GM18511 (cell line): Measurements from ENCODE around the gene GNPTG.

Experiments
- ATAC-seq: cut with Tn5 transposase; IDR thresholded peaks from one replicate; pipeline ENCODE4 v1.9.1; 2021; ENCODE audit warnings: mild to moderate bottlenecking, moderate library complexity; ENCODE audit not compliant: unreplicated experiment

GNPTG gene

DNA sequence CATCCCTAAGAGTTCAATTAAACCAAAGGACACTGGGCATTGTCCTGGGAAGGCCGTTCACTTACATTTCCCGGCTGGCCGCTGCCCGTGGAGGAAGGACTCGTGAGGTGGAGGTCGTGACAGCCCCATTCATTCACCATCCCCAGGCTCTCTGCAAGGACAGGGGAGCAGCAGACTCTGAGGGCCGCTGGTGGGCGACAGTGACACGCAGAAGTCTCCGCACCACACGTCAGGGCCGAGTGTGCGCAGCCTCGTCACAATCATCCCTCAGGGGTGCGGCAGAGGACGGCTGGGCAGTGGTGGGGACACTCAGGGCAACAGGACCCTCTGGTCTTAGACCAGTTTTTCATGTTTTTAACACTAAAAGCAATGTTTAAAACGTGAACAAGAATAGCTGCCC lies 41.1 kb downstream of the GNPTG start:
- no peak for ATAC-seq

DNA sequence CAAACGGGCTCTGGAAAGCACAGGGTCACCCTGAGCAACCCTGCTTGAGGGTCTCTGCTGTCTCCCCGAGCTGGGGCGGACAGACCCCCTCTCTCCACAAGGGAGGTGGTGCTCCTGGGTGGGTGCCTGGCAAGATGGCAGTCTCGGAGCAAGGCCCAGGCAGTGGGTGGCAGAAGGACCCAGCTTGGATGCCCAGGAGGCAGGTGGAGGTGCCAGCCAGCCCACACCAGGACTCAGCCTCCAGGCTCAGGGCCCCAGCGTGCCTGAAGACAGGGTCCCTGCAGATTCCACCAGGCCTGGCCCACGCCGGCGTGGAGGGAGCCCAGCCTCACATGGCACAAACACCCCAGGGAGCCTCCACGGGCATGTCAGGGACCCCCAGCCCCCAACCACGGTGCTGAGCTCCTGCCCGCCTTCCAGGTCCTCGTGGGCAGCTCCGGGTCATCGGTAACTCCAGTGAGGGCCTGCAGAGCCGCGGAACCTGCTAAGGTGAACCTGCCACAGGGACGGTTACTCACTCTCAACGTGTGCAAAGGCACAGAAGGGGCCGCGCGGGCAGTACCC lies 42.0 kb downstream of the GNPTG start:
- ATAC-seq: no peak

DNA sequence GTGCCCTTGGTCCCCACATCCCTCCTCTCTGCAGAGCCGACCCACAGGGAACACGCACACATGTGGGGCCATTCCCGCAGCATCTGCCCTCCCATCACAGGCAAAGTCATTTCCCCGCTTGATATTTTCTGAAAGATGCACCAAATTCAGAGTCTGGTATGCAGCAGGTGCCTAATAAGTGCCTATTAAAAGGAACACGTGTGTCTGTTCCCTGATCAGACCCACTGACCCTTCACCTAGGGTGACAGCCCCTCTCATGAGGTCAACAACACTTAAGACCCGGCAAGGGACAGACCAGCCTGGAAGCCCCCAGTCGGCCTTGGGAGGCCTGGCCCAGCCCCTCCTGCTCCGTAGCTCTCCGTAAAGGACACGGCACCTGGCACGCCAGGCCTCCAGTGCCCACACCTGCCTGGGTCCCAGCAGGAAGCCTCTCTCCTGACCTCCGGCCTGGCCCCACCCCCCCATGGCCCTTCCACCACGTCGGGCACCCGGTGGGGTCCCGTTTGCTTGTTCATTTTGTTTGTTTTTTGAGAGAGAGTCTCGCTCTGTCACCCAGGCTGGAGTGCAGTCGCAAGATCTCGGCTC lies 42.7 kb downstream of the GNPTG start:
- ATAC-seq: no peak

DNA sequence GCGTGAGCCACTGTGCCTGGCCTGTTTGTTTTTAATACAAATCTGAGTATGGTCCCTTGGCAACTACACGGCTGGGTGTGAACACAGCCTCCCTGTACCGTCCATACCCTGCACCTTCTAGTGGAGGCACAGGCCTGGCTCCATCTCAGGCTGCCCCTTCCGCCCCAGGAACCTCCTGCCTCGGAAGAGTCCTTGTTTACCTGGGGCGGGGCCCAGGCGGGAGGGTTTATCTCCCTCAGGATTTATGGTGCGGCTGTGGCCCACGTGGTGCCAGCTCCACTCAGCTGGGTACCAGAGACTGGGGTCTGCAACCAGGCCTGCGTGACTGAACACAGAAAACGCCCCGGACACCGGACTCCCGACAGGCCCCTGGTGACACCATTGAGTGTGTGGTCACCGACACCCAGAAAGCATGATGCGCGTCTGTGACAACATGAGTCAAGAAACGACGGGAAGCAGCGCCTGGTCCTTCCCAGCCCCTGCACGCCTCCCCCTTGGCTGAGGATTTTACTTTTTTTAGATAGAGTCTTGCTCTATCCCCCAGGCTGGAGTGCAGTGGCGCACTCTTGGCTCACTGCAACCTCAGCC lies 43.8 kb downstream of the GNPTG start:
- ATAC-seq: no peak

DNA sequence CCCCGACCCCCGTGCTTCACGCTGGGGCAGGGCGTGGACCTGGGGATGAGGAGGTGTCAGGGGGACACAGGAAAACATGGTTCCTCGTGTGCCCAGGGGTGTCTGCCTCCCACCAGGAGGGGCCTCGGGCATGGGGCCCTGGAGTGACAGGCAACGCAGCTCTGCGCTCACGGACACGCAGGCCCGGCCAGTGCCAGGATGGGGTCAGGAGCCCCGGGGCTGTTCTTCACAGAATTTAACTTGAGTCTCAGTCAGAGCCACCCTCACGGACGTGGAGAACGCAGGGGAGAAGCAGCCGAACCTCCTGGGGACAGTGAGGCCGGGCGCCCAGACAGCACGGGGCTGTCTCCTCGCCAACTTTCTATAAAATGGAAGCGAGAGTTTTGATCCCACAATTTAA lies 46.0 kb downstream of the GNPTG start:
- ATAC-seq: no peak

DNA sequence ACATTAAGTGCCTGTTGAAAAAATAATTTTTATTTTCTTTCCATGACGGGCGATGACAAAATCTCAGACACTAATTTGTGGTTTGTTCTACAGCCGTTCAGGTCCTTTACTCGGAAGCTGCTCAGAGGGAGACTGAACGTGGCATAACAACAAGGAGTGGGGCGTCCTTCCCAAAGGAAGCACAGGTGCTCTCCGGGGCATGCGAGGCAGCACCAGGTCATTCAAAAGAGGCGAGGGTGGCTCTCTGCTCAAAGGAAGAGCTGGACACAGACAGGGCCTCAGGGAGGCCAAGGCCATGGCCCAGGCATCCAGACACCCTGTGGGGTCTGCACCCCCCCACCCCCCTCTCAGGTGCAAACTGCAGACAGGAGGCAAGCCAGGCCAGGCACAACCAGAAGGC lies 46.6 kb downstream of the GNPTG start:
- ATAC-seq: no peak

DNA sequence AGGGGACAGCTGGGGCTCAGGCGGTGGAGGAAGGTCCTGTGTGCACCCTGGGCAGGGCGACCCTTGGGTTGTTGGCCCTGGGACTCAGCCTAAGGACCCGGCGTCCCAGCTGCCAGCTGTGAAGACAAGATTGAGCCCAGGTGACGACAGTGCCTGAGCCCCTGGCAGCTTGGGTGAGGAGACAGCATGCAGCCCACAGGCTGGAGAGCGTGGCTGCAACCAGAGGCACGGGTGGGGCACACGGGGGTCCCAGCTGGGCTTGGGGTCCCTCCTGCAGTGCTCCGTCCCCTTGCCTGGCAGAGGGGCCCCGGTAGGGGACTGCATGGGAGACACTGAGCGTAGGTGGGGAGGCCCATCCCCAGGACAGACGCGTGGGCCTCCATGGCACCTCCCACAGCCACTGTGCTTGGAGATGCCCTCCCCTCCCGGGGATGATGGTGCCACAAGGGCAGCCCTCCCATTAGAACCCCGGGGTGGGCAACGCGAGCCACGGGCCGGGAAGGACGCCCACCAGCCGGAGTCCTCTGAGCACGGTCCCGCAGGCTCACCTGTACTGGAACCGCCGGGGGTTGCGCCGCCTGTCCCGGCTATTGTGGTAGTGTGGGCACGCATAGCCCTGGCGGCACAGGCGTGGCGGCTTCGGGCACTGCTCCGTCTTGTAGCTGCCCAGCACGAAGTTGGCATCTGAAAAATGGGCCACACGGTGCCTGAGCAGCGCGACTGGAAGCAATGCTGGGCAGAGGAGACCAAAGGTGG lies 47.3 kb downstream of the GNPTG start:
- no peak for ATAC-seq

DNA sequence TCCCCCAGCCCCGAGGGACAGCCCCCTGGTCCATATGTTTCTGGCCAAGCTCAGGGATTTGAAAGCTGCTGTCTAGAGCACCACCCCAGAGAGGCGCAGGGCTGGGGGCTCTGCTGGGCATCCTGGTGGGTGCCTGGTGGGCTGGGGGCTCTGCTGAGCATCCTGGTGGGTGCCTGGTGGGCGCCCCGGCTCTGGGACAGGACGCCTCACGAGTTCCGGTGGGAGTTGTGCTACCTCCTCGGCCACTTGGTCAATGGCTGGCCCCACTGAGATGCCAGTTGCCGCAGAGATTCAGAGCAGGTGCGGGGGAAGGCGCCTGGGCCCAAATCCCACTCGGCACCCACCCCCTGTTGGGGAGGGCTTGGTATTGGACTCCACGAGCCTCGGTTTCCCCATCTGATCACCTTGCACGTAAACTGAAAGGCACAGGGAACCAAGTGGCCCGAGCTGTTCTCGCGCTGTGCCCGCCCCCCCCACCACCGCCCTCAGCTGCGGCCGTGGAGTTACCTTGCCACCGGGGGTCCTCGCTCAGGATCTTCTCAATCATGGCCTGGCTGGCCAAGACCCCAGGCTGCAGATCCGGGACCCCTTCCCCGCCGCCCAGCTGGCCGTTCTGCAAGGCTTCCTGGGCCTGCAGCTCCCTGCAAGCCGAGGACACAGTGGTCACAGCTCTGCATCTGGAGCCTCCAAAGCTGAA lies 49.5 kb downstream of the GNPTG start:
- ATAC-seq: no peak

DNA sequence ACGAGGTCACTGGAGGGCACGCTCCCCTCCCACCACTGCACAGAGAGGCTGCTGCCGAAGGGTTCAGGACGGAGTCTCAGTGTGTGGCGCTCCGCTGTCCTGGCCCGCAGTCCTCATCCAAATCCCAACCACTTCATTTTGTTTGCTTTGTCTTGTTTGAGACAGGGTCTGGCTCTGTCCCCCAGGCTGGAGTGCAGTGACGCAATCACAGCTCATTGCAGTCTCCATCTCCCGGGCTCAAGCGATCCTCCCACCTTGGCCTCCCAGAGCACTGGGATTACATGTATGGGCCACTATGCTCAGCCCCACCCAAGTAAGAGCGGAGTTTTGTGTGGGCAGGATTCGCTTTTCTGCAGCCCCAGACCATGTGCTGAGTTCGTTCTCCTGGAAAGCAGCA lies 50.0 kb downstream of the GNPTG start:
- ATAC-seq: no peak

DNA sequence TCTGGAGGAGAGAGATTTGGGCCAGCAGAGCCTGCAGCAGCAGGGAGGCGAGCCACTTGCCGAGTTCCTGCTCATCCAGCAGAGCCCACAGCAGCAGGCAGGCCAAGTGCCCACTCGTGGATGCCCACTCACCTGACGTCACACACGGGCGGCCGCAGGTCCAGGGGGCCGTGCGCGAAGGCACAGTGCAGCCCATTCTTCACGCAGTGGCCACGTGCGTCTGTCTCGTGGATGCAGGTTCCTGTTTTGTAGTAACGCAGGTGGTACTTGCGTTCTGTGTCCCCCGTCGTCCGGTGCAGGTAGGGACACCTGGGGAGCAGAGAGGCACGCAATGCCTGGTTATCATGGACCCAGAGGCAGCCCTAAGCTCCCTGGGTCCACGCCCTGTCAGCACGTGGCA lies 51.3 kb downstream of the GNPTG start:
- no peak for ATAC-seq

DNA sequence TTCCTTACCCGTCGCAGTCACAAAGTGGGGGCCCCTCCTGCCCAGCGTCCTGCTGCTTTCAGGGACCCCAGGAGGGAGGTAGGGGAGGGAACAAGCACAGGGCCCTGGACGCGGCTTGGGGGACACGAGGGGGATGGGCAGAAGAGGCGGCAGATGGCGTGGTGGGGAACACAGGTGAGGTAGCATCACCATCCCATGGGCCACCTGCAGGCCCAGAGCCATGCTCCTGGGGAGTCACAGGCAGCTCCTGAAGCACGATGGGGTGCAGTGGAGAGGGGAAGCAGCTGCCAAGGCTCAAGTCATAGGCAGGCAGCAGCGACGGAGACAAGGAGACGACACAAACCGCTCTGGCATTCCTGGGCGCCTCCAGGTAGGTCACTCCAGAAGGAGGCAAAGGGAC lies 52.0 kb downstream of the GNPTG start:
- ATAC-seq: no peak

DNA sequence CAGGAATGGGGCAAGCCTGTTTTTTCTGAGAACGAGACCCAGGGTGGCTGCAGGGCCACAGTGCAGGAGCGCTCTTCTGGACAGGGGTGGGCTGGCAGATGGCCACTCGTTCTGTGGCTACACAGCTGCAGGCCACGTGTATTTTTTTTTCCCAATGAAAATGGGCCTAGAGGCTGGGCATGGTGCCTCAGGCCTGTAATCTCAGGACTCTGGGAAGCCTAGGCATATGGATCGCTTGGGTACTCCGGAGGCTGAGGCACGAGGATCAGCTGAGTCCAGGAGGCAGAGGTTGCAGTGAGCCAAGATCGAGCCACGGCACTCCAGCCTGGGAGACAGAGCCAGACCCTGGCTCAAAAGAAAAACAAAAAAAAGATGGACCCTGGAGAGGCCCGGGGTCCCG lies 56.0 kb downstream of the GNPTG start:
- ATAC-seq: no peak

DNA sequence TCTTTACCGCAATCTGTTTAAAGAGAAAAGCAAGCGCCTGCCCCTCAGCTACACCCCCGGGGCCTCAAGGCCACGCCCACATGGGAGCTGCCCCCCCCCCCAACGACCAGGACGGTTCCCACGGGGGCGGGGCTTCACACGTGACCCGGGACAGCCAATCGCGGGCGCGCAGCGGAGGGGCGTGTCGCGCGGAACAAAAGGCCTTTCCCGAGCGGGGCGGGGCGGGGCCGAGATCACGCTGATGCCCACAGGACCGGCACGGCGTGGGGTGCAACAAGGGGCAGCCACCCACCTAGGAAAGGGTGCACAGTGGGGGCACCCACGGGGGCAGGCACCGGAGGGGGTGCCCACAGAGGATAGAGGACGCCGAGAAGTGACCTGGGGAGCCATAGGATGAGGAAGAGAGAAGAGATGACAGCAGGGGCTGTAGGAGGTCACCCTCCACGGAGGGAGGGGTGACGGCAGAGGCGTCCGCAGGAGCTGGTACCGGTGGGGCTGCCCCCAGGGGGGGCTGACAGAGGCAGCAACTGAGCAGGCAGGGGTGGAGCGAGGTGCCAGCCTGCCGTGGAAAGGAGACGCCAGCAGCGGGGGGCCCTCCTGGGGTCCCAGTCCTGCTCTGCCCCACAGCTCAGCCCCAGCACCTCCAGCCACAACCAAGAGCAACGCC lies 56.6 kb downstream of the GNPTG start:
- peak; percentile 64 for ATAC-seq

DNA sequence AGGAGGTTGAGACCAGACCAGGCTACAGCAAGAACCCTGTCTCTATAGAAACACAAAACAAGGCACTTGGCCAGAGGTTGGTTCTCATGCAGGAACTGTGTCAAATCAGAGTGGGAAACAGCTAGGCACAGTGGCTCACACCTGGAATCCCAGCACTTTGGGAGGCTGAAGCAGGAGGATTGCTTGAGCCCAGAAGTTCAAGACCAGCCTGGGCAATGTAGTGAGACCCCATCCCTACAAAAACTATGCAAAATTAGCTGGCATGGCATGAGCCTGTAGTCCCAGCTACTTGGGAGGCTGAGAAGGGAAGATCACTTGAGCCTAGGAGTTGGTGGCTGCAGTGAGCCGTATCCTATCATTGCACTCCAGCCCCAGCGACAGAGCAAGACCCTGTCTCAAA lies 61.1 kb downstream of the GNPTG start:
- no peak for ATAC-seq
